Neural crest cell (in vitro differentiated cells): ENCODE results near the gene IPO13. TPM values are rescaled to one million over a fixed set of nuclear protein-coding genes. Genes with fewer than 3 reads are reported as not detected.

ENCODE experiments used
- DNase-seq: peaks from one replicate; pipeline ENCODE4 v3.0.0; 2021; ENCODE audit warnings: low read depth, mixed read lengths, low spot score
- H3K27ac Mint-ChIP-seq: one replicate; pipeline ENCODE4 v1.8.0; 2021; ENCODE audit warnings: mild to moderate bottlenecking, mixed read lengths; ENCODE audit not compliant: unreplicated experiment
- H3K27me3 Mint-ChIP-seq: 2 replicates; pipeline ENCODE4 v1.8.0; 2021; ENCODE audit warnings: low read depth, mild to moderate bottlenecking, mixed read lengths
- H3K36me3 Mint-ChIP-seq: 2 replicates; pipeline ENCODE4 v1.8.0; 2021; ENCODE audit warnings: low read depth, mild to moderate bottlenecking, mixed read lengths
- H3K4me1 Mint-ChIP-seq: 2 replicates; pipeline ENCODE4 v1.8.0; 2021; ENCODE audit warnings: mixed read lengths
- H3K4me3 Mint-ChIP-seq: one replicate; pipeline ENCODE4 v1.8.0; 2021; ENCODE audit warnings: mild to moderate bottlenecking, mixed read lengths
- H3K9me3 Mint-ChIP-seq: 2 replicates; pipeline ENCODE4 v1.8.0; 2021; ENCODE audit warnings: mixed read lengths
- total RNA-seq: library from RNA; stranded (reverse); gene quantifications from 2 replicates; pipeline ENCODE4 v1.2.1, GENCODE V29; 2021
- TF ChIP-seq, protein P1 (sequence below): fragments of 200-600 bp; sonication (generic); conservative IDR thresholded peaks from 2 replicates; pipeline ENCODE4 v1.5.0; 2021; ENCODE audit warnings: antibody characterized with exemption, mild to moderate bottlenecking

The IPO13 gene
- total RNA-seq, 1 donor from 2014 or later, result 44.1 TPM

DNA sequence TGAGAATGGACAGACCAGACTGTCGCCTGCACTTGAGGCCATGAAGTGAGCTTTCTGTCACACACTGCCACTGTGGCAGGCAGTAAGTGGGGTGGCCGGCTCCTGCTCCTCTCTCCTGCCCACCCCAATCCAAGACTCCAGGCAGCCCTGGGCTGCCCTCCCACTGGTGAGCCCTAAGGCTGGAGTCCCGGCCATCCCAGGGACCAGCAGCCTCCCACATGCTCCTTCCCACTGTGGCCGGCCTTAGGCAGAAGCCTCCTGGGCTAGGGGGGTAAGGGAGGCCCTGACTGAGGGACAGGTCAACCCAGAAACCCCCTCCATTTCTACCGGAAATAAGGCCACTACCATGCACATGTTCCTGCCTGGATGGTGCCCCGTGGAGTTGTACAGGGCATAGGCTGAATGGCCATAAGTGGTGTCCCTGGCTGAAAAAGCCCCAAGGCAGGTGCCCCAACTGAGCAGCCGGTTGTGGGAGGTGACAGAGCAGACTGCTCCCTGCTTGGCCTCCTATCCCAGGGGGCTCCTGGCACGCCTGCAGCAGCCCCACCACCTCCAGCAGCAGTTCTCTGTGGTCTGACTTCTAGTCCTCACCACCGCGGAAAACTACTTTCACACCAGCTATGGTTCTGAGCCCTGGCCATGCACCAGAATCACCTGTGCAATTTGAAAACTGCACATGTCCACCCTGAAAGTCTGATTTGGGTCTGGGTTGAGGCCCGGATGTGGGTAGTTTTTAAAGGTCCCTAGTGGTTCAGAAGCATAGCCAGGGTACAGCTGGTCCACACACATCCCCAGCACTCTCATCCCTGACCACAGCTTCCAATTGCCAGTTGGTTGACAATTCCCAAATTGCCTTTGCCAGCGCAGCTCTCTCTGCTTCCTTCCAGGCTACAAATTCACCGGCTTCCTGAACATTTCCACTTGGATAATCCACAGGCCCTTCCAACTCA, 14.8 kb upstream of the IPO13 start:
- peak overlapping the region; percentile 1 for H3K4me3 Mint-ChIP-seq
- H3K9me3 Mint-ChIP-seq, result no peaks in the 10 kb centered on the region
- H3K36me3 Mint-ChIP-seq, result no peaks in the 10 kb centered on the region
- H3K27me3 Mint-ChIP-seq, result peaks cover 45% of the 10 kb centered on the region
- TF ChIP-seq, protein P1, sequence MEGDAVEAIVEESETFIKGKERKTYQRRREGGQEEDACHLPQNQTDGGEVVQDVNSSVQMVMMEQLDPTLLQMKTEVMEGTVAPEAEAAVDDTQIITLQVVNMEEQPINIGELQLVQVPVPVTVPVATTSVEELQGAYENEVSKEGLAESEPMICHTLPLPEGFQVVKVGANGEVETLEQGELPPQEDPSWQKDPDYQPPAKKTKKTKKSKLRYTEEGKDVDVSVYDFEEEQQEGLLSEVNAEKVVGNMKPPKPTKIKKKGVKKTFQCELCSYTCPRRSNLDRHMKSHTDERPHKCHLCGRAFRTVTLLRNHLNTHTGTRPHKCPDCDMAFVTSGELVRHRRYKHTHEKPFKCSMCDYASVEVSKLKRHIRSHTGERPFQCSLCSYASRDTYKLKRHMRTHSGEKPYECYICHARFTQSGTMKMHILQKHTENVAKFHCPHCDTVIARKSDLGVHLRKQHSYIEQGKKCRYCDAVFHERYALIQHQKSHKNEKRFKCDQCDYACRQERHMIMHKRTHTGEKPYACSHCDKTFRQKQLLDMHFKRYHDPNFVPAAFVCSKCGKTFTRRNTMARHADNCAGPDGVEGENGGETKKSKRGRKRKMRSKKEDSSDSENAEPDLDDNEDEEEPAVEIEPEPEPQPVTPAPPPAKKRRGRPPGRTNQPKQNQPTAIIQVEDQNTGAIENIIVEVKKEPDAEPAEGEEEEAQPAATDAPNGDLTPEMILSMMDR, result no peak
- no peak overlapping the region for H3K27ac Mint-ChIP-seq
- no peak for DNase-seq
- peaks cover 16% of the 10 kb centered on the region for H3K4me1 Mint-ChIP-seq

DNA sequence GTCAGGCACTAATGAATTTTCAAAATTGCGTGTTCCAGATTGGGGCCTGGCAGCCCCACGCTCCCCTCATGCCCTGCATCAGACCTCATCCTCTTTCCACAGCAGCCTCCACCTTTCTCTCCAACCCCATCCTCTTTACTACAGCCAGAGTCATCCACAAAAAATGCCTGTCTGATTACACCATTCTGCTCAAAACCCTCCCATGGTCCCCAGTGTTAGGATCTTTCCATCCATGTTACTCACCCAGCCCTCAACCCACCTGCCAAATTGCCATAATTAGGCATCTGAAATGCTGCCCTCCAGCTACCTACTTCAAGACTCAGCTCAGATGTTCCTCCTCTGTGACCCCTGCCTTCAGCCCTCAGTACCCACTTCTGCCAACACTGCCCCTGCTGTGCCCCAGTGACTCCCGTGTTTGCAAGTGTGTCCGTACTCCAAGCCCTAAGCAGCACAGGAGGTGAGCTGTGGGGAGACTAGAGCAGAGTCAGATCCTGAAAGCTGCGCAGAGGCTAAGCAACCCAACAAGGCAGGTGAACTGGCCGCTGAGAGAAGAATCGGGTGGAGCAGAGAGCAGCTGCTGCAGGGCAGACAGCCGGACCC, 13.9 kb upstream of the IPO13 start:
- peak overlapping the region; percentile 1 for H3K4me3 Mint-ChIP-seq
- H3K27me3 Mint-ChIP-seq, result peaks cover 48% of the 10 kb centered on the region
- H3K36me3 Mint-ChIP-seq, result no peaks in the 10 kb centered on the region
- H3K4me1 Mint-ChIP-seq, result peaks cover 16% of the 10 kb centered on the region
- TF ChIP-seq, protein P1, result no peak
- DNase-seq, result no peak
- no peaks in the 10 kb centered on the region for H3K9me3 Mint-ChIP-seq
- H3K27ac Mint-ChIP-seq, result peak overlapping the region; percentile 3

DNA sequence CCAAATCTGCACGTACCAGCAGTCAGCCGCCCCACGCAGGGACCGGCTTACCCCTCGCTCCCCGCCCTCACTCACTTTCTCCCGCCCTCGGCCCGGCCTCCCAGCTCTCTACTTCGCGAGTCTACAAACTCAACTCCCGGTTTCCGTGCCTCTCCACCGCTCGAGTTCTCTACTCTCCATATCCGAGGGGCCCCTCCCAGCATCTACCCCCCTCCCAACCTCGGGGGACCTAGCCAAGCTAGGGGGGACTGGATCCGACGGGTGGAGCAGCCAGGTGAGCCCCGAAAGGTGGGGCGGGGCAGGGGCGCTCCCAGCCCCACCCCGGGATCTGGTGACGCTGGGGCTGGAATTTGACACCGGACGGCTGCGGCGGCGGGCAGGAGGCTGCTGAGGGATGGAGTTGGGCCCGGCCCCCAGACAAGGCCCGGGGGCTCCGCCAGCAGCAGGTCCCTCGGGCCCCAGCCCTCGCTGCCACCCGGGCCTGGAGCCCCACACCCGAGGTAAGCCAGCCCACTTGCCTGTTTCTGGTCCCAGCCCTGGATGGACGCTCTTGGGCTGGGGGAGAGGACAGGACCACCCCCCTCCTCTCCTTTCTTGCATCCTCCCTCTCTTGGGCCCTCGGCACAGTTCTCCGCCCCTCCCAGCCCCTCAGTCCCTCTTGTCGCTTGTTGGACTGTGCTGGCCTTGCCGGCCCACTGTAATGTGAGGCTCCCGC, 13.2 kb upstream of the IPO13 start, which contains the start of gene ARTN:
ARTN (plus strand) TSS at position 416 of the 715 bp plus-strand sequence. CDS start 1,856 bp downstream, outside the sequence.
- TF ChIP-seq, protein P1, result no peak
- H3K36me3 Mint-ChIP-seq, result no peaks in the 10 kb centered on the region
- peak within 1 kb of the TSS; percentile 3 for H3K27ac Mint-ChIP-seq
- H3K4me3 Mint-ChIP-seq, result peak within 1 kb of the TSS; percentile 83
- H3K4me1 Mint-ChIP-seq, result peaks cover 16% of the 10 kb centered on the region
- DNase-seq, result no peak
- no peaks in the 10 kb centered on the region for H3K9me3 Mint-ChIP-seq
- peaks cover 53% of the 10 kb centered on the region for H3K27me3 Mint-ChIP-seq

DNA sequence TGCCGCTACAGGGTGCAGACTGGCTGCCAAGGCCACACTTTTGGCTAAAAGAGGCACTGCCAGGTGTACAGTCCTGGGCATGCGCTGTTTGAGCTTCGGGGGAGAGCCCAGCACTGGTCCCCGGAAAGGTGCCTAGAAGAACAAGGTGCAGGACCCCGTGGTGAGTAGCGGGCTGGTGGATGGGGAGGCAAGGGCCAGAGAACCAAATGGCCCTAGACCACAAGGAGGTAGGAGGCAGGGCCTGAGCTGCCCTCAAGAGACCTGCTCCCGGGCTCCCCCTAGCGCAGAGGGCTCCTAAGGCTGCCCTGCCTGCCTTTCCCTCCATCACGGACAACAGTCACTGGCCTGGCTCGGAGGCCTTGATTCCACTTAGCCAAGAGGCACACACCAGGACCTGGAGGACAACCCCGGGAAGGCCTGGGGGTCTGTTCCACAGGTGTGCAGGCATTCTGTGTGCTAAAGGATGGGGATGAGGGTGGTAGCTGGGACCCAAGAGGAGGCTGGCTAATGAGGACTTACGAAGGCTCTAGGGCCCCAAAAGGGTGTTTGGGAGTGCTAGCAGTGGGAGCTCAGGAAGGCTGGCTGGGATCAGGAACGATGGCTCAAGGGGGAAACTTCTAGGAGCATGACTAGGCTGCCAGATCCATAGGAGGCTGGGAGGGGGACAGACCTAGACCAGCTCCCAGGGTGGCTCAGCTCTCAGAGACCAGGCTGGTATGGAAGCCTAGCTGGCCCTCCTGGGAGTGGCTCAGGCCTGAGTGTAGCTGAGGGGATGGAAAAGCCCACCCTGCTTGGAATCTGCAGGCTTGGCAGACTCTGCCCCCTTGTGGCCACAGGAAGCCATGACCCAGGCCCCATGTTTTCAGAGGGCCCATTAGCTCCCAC, 12.4 kb upstream of the IPO13 start:
- Mint-ChIP-seq H3K4me1 (peaks cover 16% of the 10 kb centered on the region), H3K4me3 (peak overlapping the region; percentile 83), H3K9me3 (no peaks in the 10 kb centered on the region), H3K27me3 (peaks cover 55% of the 10 kb centered on the region), H3K27ac (no peak overlapping the region), H3K36me3 (no peaks in the 10 kb centered on the region)
- DNase-seq, result peak; percentile 83
- TF ChIP-seq, protein P1, result peak; percentile 83
